SK-N-SH (cell line): Measurements from ENCODE around the gene SND1.

Source experiments
- CHD2 ChIP-seq: fragments of 150-350 bp; IDR thresholded peaks from 2 replicates; pipeline ENCODE4 v1.6.1; 2018; ENCODE audit warnings: low read length; ENCODE audit not compliant: partially characterized antibody
- CTCF ChIP-seq: fragments of 200-600 bp; sonication (generic); IDR thresholded peaks from 2 replicates; pipeline ENCODE4 v1.6.1; 2017; ENCODE audit warnings: antibody characterized with exemption, mild to moderate bottlenecking, moderate library complexity
- EP300 ChIP-seq, 2 experiments: IDR thresholded peaks; 2 replicates each; pipeline versions ENCODE4 v1.4.0 to v1.6.1; 2012; ENCODE audit warnings: borderline replicate concordance in 1 of 2, low read depth in 1 of 2, low read length in 1 of 2
- EZH2phosphoT487 ChIP-seq: fragments of 200-600 bp; sonication (generic); IDR thresholded peaks from 2 replicates; pipeline ENCODE4 v1.6.1; 2017; ENCODE audit warnings: low read depth, mixed run types, mild to moderate bottlenecking, antibody characterized with exemption, moderate library complexity, borderline replicate concordance
- FOXM1 ChIP-seq: IDR thresholded peaks from 2 replicates; pipeline ENCODE4 v1.4.0; 2012; ENCODE audit warnings: low read depth, mild to moderate bottlenecking
- GATA2 ChIP-seq: sonication (generic); formaldehyde crosslinking; IDR thresholded peaks from 2 replicates; pipeline ENCODE4 v1.5.0; 2020; ENCODE audit warnings: mild to moderate bottlenecking, missing genetic modification reagents
- JUND ChIP-seq: IDR thresholded peaks from 2 replicates; pipeline ENCODE4 v1.4.0; 2012
- NFIC ChIP-seq: IDR thresholded peaks from 2 replicates; pipeline ENCODE4 v1.4.0; 2012; ENCODE audit warnings: borderline replicate concordance
- POLR2AphosphoS5 ChIP-seq: IDR thresholded peaks from 2 replicates; pipeline ENCODE4 v1.6.1; 2012; ENCODE audit warnings: low read depth, low read length
- REST ChIP-seq: IDR thresholded peaks from 2 replicates; pipeline ENCODE4 v1.6.1; 2012; ENCODE audit warnings: mild to moderate bottlenecking, low read depth, low read length, moderate library complexity
- RFX5 ChIP-seq: IDR thresholded peaks from 2 replicates; pipeline ENCODE4 v1.6.1; 2012; ENCODE audit warnings: mild to moderate bottlenecking, improper control_type of control experiment, low read length
- YY1 ChIP-seq: IDR thresholded peaks from 2 replicates; pipeline ENCODE4 v1.4.0; 2012; ENCODE audit warnings: low read depth, mild to moderate bottlenecking
- TF ChIP-seq, protein P1 (sequence below): fragments of 150-350 bp; IDR thresholded peaks from 2 replicates; pipeline ENCODE4 v1.6.1; 2017; ENCODE audit warnings: antibody characterized with exemption, low read length, low read depth, borderline replicate concordance

DNA sequence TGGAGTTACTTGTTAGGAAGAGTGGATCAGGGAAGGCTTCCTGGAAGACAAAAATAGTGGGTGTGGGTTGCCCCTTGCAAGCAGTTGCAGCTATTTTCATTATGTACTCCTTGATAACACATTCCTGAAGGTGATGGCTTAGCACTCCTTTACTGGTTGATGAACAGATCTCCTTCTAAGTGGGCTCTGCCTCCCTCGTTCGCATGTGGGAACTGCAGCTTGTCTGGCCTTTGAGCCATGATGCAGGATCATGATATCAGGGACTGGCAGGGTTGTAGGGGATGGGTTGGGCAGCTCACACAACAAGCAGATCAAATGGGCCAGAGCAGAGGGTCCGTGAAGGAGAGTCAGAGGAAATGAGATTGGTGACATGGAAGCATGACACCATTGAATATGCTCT, 408.0 kb downstream of the SND1 start:
- TF ChIP-seq YY1 (no peak), CTCF (no peak), FOXM1 (no peak), NFIC (no peak), CHD2 (no peak), JUND (no peak), REST (no peak), EP300 (IDR thresholded peaks at IDR 0.05; ENCODE audit: borderline replicate concordance in 1 of 2, low read depth in 1 of 2, low read length in 1 of 2) (no peak), GATA2 (CRISPR knock-in tag) (no peak), POLR2AphosphoS5 (no peak), RFX5 (no peak), EZH2phosphoT487 (no peak)
- TF ChIP-seq, protein P1, sequence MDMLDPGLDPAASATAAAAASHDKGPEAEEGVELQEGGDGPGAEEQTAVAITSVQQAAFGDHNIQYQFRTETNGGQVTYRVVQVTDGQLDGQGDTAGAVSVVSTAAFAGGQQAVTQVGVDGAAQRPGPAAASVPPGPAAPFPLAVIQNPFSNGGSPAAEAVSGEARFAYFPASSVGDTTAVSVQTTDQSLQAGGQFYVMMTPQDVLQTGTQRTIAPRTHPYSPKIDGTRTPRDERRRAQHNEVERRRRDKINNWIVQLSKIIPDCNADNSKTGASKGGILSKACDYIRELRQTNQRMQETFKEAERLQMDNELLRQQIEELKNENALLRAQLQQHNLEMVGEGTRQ: no peak
